Adrenal gland (tissue), 12 donors: ENCODE data around the gene ATP5MC2. TPM values are rescaled to one million over a fixed set of nuclear protein-coding genes. Genes with fewer than 3 reads are reported as not detected.

Experiments
- DNase-seq, 7 donors: peaks; one replicate each; pipeline ENCODE4 v3.0.0-alpha.2; 2019 to 2020
- H3K27ac ChIP-seq, 5 donors: fragments of 200-600 bp; sonication (generic) in 4 of 5; 1 replicate in 3 of 5; 2 replicates in 2 of 5; pipeline versions ENCODE4 v1.5.1 to v1.8.0; 2016 to 2020; ENCODE audit warnings: mild to moderate bottlenecking in 1 of 5
- H3K27me3 ChIP-seq: fragments of 200-600 bp; 2 replicates; pipeline ENCODE4 v1.8.0; 2021
- H3K36me3 ChIP-seq, 2 donors: fragments of 200-600 bp; replicated peaks in 1 of 2; 1 replicate in 1 of 2; 2 replicates in 1 of 2; pipeline versions ENCODE4 v1.5.1 to v1.8.0; 2018 to 2022
- H3K4me1 ChIP-seq, 2 donors: fragments of 200-600 bp; replicated peaks in 1 of 2; 1 replicate in 1 of 2; 2 replicates in 1 of 2; pipeline versions ENCODE4 v1.5.1 to v1.8.0; 2018 to 2021
- H3K4me3 ChIP-seq, 4 donors: fragments of 200-600 bp; sonication (generic) in 3 of 4; one replicate each; pipeline ENCODE4 v1.5.1; 2016 to 2018
- H3K9me3 ChIP-seq, 3 donors: fragments of 200-600 bp; sonication (generic) in 1 of 3; replicated peaks in 1 of 3; 1 replicate in 2 of 3; 2 replicates in 1 of 3; pipeline versions ENCODE4 v1.5.1 to v1.8.0; 2016 to 2021
- POLR2A ChIP-seq, 2 donors: fragments of 450-650 bp; IDR thresholded peaks; one replicate each; pipeline ENCODE4 v1.6.1; 2017; ENCODE audit warnings: antibody characterized with exemption in 2 of 2, mild to moderate bottlenecking in 2 of 2, moderate library complexity in 1 of 2
- WGBS, 4 donors: extraction: QIAGEN DNeasy Blood & Tissue Kit in 2 of 4; methylation state at CpG; one replicate each; pipeline versions ENCODE4 v1.1.5 to v1.1.7; 2013 to 2017; 5-methylcytosine and 5-hydroxymethylcytosine counted together
- intact Hi-C, 2 donors: fragments of 100-400 bp; cut with DNase I; formaldehyde crosslinking; loops; one replicate each; pipeline versions ENCODE4 v1.14.1 to v1.15.0; 2022 to 2023
- polyA plus RNA-seq, 3 donors: library from polyadenylated mRNA; stranded (reverse); fragments of 200-250 nt in 2 of 3; fragments of 350-450 nt in 1 of 3; fragmentation: Illumina TruSeq in 1 of 3; extraction: RNeasy Lipid Tissue Mini Kit (QIAGEN cat#74804) in 1 of 3; gene quantifications; one replicate each; pipeline ENCODE4 v1.2.3, GENCODE V29; 2013 to 2014
- total RNA-seq, 9 donors: library from RNA; depleted of rRNA in 4 of 9; stranded (reverse); fragments of >200 nt in 4 of 9; fragments of 120-200 nt in 1 of 9; fragmentation: NEBNext Ultra II Directional in 1 of 9; extraction: Animal tissue kit (Norgen Biotek cat#: 25700) in 1 of 9; gene quantifications; one replicate each; pipeline versions ENCODE4 v1.1.0 to v1.2.4, GENCODE V29; 2013 to 2023
- TF ChIP-seq, protein P1 (sequence below), 6 experiments: fragments of 450-650 bp in 4 of 6; fragments of 200-600 bp in 2 of 6; sonication (generic) in 1 of 6; IDR thresholded peaks; 1 replicate in 5 of 6; 2 replicates in 1 of 6; pipeline versions ENCODE4 v1.5.1 to v1.8.0; 2016 to 2021; ENCODE audit warnings: antibody characterized with exemption in 6 of 6, mild to moderate bottlenecking in 2 of 6, moderate library complexity in 1 of 6
- donor health status: healthy with polysubstance abuse.
- donor health status: Bipolar disorder and iron deficiency.
- donor health status: DM: yes; HTN: yes; CAD: no.
- donor health status: DM: no; HTN: no; CAD: no.
- donor health status: DM: no; HTN: no; CAD: no.
- donor health status: DM: yes; HTN: yes; CAD: no.

The ATP5MC2 gene
- total and polyA plus RNA-seq, 12 donors, result 328 to 658 (median 470) TPM

GRCh38 chr12:53706080-53706479, 30.2 kb upstream of the ATP5MC2 start:
- TF ChIP-seq POLR2A (IDR thresholded peaks at IDR 0.05), result no peak
- TF ChIP-seq, protein P1, sequence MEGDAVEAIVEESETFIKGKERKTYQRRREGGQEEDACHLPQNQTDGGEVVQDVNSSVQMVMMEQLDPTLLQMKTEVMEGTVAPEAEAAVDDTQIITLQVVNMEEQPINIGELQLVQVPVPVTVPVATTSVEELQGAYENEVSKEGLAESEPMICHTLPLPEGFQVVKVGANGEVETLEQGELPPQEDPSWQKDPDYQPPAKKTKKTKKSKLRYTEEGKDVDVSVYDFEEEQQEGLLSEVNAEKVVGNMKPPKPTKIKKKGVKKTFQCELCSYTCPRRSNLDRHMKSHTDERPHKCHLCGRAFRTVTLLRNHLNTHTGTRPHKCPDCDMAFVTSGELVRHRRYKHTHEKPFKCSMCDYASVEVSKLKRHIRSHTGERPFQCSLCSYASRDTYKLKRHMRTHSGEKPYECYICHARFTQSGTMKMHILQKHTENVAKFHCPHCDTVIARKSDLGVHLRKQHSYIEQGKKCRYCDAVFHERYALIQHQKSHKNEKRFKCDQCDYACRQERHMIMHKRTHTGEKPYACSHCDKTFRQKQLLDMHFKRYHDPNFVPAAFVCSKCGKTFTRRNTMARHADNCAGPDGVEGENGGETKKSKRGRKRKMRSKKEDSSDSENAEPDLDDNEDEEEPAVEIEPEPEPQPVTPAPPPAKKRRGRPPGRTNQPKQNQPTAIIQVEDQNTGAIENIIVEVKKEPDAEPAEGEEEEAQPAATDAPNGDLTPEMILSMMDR (IDR thresholded peaks at IDR 0.05), result no peak
- no peak overlapping the region for H3K4me3 ChIP-seq
- no peak overlapping the region for H3K27ac ChIP-seq
- intact Hi-C loops, result loop anchor here in 1 of 2 donors (10.0 kb wide), 1 partner anchor 259 kb away; no protein-coding TSS in a partner anchor
- H3K4me1 ChIP-seq, result no peaks in the 10 kb centered on the region
- WGBS, 4 donors, result 56 to 70% (median 65%) methylated on average over 1 of the region's 1 CpG
- H3K9me3 ChIP-seq, result no peaks in the 10 kb centered on the region
- H3K27me3 ChIP-seq, result peaks cover 12% of the 10 kb centered on the region
- no peaks in the 10 kb centered on the region for H3K36me3 ChIP-seq
- DNase-seq, result no peak

- H3K27me3 ChIP-seq, result peaks cover 22% of the 10 kb centered on the region
- WGBS, 4 donors, result 62 to 76% (median 65%) methylated on average over 4 of the region's 4 CpGs
Observed at GRCh38 chr12:53703756-53704155, 27.9 kb upstream of the ATP5MC2 start.

GRCh38 chr12:53701518-53702264, 25.8 kb upstream of the ATP5MC2 start:
- peak; percentile 80 to 92 (median 86) for DNase-seq
- Histone ChIP-seq H3K27me3 (peaks cover 36% of the 10 kb centered on the region), H3K36me3 (no peaks in the 10 kb centered on the region), H3K4me3 (no peak overlapping the region), H3K4me1 (no peaks in the 10 kb centered on the region), H3K27ac (no peak overlapping the region), H3K9me3 (no peaks in the 10 kb centered on the region)
- 3 to 6% (median 4%) methylated on average over 3 to 8 of the region's 8 CpGs for WGBS, 4 donors
- intact Hi-C loops, result loop anchor here (2.0 to 10.0 kb wide), 2 partner anchors 43 to 263 kb away; no protein-coding TSS in a partner anchor
- TF ChIP-seq, protein P1 (IDR thresholded peaks at IDR 0.05), result peak; percentile 88 to 96 (median 94)
- no peak for TF ChIP-seq POLR2A (IDR thresholded peaks at IDR 0.05)

More at GRCh38 chr12:53703756-53704155, 27.9 kb upstream of the ATP5MC2 start:
- Histone ChIP-seq H3K27ac (no peak overlapping the region), H3K4me1 (no peaks in the 10 kb centered on the region), H3K4me3 (no peak overlapping the region), H3K36me3 (no peaks in the 10 kb centered on the region), H3K9me3 (no peaks in the 10 kb centered on the region)
- no peak for DNase-seq
- intact Hi-C loops, result loop anchor here (2.0 to 10.0 kb wide), 2 partner anchors 41 to 261 kb away; no protein-coding TSS in a partner anchor
- TF ChIP-seq, protein P1 (IDR thresholded peaks at IDR 0.05), result no peak
- no peak for TF ChIP-seq POLR2A (IDR thresholded peaks at IDR 0.05)

GRCh38 chr12:53700567-53700966, 24.7 kb upstream of the ATP5MC2 start:
- whole genome bisulfite sequencing, 4 donors, result 42 to 55% (median 47%) methylated on average over 6 of the region's 6 CpGs
- Histone ChIP-seq H3K27ac (no peak overlapping the region), H3K9me3 (no peaks in the 10 kb centered on the region), H3K27me3 (peaks cover 46% of the 10 kb centered on the region), H3K4me1 (peaks cover 0 to 4% of the 10 kb centered on the region in 2 donors), H3K36me3 (no peaks in the 10 kb centered on the region), H3K4me3 (no peak overlapping the region)
- DNase-seq, result no peak
- TF ChIP-seq, protein P1 (IDR thresholded peaks at IDR 0.05), result no peak
- no peak for TF ChIP-seq POLR2A (IDR thresholded peaks at IDR 0.05)
- intact Hi-C loops, result loop anchor here in 1 of 2 donors (2.0 to 10.0 kb wide), 2 partner anchors 44 to 264 kb away; no protein-coding TSS in a partner anchor
